Ecto neural progenitor cell (in vitro differentiated cells): ENCODE measurements around the gene SORCS2.

ENCODE experiments used
- DNase-seq: peaks from one replicate; pipeline ENCODE4 v3.0.0-alpha.2; 2018; ENCODE audit warnings: low spot score

SORCS2 gene

GRCh38 chr4:7474320-7474719, 282.0 kb downstream of the SORCS2 start:
- no peak for DNase-seq

DNA sequence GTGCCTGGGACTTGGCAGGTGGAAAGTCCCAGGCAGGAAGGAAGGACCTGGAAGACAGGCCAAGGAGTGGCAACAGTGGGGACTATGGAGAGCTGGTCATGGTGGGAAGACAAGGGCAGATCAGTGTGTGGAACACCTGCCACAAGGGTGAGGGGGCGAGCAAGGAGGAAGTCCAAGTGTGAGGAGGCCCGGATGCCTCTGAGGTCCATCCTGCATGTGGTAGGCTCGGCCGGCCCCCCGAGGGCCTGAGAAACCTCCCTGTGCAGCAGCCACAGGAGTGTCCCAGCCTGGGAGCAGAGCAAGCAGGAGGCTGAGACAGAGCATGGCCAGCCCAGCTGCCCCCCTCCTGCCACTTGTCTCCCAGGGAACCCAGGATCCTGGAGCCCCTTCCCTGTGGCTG, 282.9 kb downstream of the SORCS2 start:
- no peak for DNase-seq

- no peak for DNase-seq
These were observed 284.5 kb downstream of the SORCS2 start for GRCh38 chr4:7476820-7477219.

GRCh38 chr4:7477695-7478094, 285.4 kb downstream of the SORCS2 start:
- no peak for DNase-seq

DNA sequence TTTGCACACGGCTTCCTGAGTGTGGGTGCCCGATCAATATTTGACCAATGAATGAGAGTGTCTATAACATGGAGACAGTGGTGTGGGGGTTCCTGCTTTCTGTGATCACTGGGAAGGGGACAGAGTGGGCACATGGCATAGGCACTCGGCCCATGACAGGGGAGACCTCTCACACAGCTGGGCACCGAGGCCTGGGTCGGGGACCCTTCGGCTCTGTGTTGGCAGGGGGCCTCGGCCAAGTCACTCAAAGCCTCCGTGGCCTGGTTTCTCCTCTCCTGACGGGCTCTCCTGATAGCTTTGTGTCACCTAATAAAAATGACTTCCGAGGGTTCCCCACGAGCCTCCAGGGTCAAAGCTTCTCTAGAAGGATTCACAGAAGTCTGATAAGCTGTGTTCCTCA, 286.3 kb downstream of the SORCS2 start:
- DNase-seq = no peak

- DNase-seq = no peak
These were observed 288.1 kb downstream of the SORCS2 start for GRCh38 chr4:7480423-7480822.

DNA sequence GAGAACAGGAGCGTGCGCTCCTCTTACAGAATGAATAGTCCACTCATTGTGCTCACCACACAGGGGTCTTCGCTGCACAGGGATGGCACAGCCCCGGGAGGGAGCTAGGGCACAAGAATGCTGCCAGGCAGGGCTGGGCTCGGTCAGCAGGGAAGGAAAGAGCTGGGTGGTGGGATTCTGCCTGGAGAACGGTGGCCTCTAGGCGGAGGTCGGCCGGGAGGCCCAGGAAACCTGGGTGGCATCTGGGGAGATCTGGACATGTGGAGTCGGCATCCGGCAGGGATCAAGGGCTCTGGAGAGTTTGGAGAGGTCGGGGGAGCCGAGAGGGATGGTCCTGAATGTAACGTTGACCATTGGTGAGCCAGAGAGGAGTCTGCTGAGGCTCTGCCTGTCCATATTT, 288.9 kb downstream of the SORCS2 start:
- DNase-seq = no peak

DNA sequence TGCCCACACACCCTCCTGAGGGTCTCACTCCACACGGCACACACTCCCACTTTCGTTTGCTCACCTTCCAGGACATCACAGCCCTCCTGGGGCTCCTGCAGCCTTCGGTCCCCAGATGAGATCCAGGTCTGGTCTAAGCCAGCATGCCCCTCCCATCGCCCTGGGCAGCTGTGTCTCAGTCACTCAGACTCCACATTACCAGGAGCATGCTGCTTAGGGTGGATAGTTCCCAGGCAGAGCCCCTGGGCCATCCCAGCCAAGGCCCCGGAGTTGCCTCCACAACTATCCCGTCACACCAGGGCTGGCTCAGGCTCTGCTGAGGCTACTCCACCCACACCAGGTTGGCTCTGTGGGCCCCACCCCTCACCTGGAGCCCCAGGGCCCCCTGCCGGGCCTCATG, 292.8 kb downstream of the SORCS2 start:
- no peak for DNase-seq

- DNase-seq = no peak
These were observed 293.8 kb downstream of the SORCS2 start for GRCh38 chr4:7486101-7486500.

DNA sequence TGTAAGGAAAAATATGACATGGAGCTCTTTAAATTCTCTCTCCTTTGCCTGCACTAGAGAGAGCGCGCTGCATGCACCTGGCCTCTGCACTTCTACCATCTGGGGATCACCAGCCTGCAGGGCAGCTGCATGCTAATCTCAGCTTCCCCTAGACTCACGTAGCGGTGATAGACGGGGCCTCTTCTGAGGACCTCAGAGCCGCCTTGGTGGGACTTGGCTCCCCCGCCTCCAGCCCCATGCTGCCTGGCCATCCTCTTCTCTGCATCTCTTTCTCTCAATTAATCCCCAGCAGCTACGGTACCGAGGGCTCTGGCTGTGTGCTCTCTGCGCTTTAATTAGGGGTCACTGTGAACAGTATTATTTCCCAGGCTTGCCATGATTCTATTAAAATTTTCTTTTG, 295.2 kb downstream of the SORCS2 start:
- no peak for DNase-seq

DNA sequence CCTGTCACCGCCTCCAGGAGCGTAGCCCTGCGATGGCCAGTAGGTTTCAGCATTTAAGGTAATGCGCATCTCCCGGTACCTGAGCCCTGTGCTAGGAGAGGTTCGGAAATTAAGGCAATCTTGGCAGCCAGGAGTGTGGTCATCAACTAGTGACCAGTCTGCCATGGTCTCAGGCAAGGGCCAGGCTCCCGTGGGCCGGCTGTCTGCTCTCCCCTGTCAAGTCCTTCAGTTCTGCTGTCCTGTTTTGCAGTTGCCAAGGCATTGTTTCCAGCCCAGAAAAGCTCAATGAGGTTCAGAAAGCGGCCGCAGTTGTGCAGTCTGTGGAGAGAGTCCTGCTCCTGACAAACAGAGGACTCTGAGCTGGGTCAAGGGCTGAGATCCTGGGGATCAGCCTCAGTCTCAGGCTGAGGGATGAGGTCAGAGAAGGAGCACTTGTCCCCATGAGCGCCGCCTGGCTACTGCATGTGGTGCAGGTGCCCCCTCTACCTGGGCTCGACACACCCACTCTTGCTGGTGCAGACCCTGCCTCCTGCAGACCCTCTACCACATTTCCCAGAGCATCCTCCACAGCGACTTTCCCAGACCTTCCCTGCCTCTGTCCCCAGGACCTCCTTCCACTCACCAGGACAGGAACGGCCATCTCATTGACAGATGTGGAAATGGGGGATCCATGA, 295.8 kb downstream of the SORCS2 start:
- no peak for DNase-seq

- DNase-seq = no peak
These were observed 299.6 kb downstream of the SORCS2 start for GRCh38 chr4:7491915-7492314.

GRCh38 chr4:7498446-7499200, 306.3 kb downstream of the SORCS2 start:
- DNase-seq = no peak

GRCh38 chr4:7499661-7500060, 307.3 kb downstream of the SORCS2 start:
- no peak for DNase-seq

DNA sequence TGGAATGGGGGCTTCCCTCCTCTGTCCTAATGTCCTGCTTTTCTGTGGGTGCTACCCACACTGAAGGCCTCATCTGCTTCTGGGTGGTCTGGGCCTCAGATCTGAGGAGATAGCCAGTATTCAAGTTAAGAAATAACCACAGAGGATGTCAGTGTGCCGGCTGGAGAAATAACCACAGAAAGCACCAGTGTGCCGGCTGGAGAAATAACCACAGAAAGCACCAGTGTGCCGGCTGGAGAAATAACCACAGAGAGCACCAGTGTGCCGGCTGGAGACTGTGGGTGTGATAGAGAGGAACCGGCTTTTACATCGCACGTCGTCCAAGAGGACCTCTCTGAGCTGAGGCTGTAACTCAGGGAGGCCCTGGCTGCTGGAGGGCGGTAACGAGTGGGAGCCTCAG, 308.1 kb downstream of the SORCS2 start:
- no peak for DNase-seq

GRCh38 chr4:7501314-7501713, 309.0 kb downstream of the SORCS2 start:
- DNase-seq = no peak

GRCh38 chr4:7501873-7502272, 309.5 kb downstream of the SORCS2 start:
- DNase-seq = no peak

DNA sequence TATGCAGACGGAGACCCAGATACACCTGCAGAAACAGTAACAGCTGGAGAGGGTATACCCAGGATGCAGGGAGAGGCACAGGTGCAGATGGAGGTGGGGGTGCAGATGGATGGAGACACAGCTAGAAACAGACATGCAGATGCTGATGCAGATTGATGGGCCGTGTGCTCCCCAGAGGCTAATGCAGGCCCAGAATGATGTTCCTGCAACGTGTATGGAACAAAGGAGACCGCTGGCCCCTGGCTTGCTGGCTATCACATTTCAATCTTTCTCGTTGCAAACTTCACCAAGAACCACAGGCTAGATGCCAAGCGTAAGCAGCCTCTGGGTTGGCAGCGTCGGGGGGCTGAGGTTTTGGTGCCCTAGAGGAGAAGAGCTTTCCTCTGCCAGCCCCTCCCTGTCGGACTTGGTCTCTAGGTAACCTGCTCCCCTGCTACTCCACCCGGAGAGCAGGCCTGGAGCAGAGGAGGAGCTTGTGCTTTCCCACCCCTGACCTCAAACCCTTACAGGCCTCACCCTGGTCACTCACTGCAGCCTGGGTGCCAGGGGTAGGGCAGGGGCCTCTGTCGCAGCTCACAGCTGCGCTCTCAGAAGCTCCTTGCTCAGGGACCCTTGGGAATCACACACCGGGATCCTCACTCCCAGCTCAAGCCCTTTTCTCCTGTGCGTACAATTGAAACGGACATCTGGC, 311.4 kb downstream of the SORCS2 start:
- DNase-seq = no peak

DNA sequence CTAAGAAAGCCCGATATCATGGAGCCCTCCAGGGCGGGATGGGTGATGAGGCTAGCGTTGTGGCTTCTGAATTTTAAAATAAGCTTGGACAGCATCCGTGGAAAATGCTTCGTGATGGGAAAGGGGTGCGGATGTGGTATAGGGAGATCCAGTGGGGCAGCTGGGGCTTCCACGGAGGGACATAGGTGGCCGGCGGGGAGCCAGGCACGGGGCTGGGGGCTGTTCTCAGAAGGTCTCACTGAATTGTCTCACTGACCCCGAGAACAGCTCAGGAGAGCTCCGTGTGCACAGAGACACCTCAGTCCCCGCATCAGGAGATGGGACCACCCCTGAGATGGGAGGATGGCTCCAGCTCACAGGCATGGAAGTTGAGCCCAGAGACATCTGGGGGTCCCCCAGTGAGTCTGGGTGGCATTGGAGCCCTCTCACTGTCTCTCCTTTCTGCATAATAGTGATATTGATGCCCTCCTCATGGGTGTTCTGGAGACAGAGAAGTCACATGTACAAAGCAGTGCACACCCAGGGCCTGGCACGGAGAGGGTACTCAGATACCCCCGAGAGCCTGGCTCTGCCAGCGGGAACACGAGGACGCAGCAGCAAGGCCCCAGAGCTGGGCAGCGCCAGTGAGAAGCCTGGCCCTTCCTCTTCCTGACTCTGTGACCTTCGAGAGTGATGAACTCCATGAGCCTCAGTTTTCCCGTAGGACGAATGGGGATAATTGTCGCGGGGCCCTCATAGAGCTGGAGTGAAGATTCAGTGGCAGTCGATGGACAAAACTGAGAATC, 313.0 kb downstream of the SORCS2 start:
- no peak for DNase-seq

DNA sequence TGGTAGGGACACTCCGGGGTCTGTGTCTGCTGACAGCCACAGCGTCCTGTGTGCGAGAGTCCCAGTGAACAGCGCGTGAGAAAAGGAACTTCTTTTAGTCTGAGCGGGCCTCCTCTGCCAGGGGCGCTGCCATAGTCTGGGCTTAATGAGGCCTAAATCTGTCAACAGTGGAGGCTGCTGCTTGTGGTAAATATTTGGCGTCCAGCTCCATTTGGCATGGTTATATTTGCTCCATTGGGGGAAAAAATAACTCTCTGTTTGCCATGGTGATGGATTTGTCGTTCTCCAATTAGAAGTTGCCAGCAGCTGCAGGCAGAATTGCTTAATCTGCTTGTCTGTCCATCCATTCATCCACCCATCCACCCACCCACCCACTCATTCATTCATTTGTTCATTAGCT, 313.8 kb downstream of the SORCS2 start:
- no peak for DNase-seq

DNA sequence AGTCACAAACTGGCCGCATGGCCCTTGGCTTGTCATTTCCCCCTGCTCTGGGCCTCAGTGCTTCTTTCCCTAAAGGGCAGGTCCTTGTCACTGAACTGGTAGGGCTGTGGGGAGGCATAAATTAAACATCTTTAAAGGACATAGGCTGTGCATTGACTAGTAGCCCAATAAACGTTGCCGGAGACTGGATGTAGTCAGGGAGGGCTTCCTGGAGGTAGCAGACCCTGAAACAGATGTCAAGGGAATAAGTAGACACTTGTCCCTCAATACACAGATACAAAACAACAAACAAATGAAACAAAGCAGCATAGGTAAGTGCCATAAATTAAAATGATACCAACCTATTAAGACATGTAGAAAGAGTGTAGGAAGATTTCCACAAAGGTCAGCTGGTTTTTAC, 314.2 kb downstream of the SORCS2 start:
- no peak for DNase-seq

DNA sequence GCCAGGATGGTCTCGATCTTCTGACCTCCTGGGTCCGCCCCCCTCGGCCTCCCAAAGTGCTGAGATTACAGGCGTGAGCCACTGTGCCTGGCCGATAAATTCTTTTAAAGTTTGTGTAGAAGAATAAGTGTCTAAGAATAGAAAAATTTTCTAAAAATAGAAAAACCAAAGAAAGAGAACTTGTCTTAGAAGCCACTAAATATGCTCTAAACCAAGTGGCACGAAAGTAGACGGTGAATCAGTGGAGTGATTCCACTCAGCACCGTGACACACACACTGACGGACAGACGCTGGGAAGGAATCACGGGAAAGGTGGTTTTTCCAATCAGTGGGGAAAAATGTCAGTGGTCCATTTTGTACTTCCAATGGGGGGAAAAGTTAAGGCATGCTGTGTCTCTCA, 315.0 kb downstream of the SORCS2 start:
- no peak for DNase-seq

DNA sequence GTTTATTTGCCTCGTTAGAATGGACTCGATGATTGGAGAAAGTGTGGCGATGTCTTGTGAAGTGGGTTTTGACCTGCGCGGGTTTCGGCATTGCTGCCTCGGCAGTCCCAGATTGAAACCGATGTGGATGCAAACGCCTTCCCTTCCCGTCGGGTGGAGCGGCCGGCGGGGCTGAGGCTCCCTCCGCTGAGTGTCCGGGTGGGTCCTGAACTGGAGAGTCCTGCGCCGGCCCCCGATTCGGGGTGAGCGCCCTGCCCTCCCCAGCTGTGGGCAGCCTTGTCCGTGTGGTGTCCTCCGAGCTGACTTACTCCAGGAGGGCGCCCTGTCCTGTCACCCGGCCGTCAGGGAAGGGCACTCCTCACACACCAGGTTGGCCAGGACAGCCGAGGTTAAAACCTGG, 317.7 kb downstream of the SORCS2 start:
- no peak for DNase-seq
